HG03439 (cell line): Measurements from ENCODE around the gene DGAT2.
"Not testable (repeated sequence)": the region's sequence is repeated elsewhere in the genome, so short reads cannot be mapped to it uniquely, and the experiment has no call there.

Experiments used
- ATAC-seq: cut with Tn5 transposase; IDR thresholded peaks from one replicate; pipeline ENCODE4 v1.9.1; 2021; ENCODE audit warnings: mild to moderate bottlenecking, moderate library complexity; ENCODE audit not compliant: unreplicated experiment

The DGAT2 gene

GRCh38 chr11:75768112-75768908, at the start of gene DGAT2:
DGAT2 (plus strand) TSS chr11:75768778; CDS start chr11:75768992, 214 bp downstream.
- peak; percentile 69 for ATAC-seq

- no peak for ATAC-seq
Observed at GRCh38 chr11:75719340-75720239, 49.0 kb upstream of the DGAT2 start.

GRCh38 chr11:75720639-75721038, 47.9 kb upstream of the DGAT2 start:
- ATAC-seq = no peak

GRCh38 chr11:75721852-75722668, 46.5 kb upstream of the DGAT2 start:
- no peak for ATAC-seq

- no peak for ATAC-seq
Observed at GRCh38 chr11:75722669-75723042, 45.9 kb upstream of the DGAT2 start.

- ATAC-seq = no peak
Observed at GRCh38 chr11:75725547-75726320, 42.8 kb upstream of the DGAT2 start.

- ATAC-seq = no peak
Observed at GRCh38 chr11:75728992-75729391, 39.6 kb upstream of the DGAT2 start.

GRCh38 chr11:75731095-75731494, 37.5 kb upstream of the DGAT2 start:
- no peak for ATAC-seq

GRCh38 chr11:75733071-75733430, 35.5 kb upstream of the DGAT2 start:
- ATAC-seq = no peak

GRCh38 chr11:75733431-75734107, 35.0 kb upstream of the DGAT2 start:
- no peak for ATAC-seq

- ATAC-seq = no peak
Observed at GRCh38 chr11:75734491-75735180, 33.9 kb upstream of the DGAT2 start.

GRCh38 chr11:75735181-75735845, 33.3 kb upstream of the DGAT2 start:
- no peak for ATAC-seq

GRCh38 chr11:75737314-75737713, 31.3 kb upstream of the DGAT2 start:
- ATAC-seq = no peak

- ATAC-seq = no peak
Observed at GRCh38 chr11:75740681-75741080, 27.9 kb upstream of the DGAT2 start.

GRCh38 chr11:75743159-75743558, 25.4 kb upstream of the DGAT2 start:
- ATAC-seq = not testable (repeated sequence)

- ATAC-seq = no peak
Observed at GRCh38 chr11:75743711-75744563, 24.6 kb upstream of the DGAT2 start.

GRCh38 chr11:75745807-75746206, 22.8 kb upstream of the DGAT2 start:
- ATAC-seq = no peak
